ENCODE results near the gene SIGLEC5. TPM values are rescaled to one million over a fixed set of nuclear protein-coding genes. Genes with fewer than 3 reads are reported as not detected.

Gene SIGLEC5
- total and polyA plus RNA-seq, 8 donors, result 0.58 to 1.8 (median 1.2) TPM; not detected in 5

DNA sequence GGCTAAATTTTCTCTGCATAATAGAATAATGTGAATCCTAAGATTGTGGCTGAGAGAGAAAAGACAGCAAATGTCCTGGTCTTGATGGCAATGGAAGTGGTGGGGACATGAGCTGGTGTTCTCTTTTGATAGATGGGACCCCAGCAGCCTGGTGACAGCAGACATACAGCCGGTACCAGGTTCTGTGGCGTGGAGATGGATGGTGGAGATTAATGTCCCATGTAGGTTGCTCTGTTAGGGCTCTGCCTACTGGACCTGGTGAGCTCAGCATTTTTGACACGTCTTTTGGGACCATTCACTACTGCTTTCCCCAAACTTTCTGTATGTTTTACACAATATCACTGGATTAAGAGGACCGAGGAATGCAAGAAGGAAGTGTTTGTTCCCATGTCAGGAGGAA lies 24.6 kb upstream of the SIGLEC5 start:
- intact Hi-C loops (cut with DNase I; ENCODE audit: low total_unique reads), result loop anchor here (5.0 kb wide), 1 partner anchor 182 kb away; no protein-coding TSS in a partner anchor
- Histone ChIP-seq H3K27ac (no peak overlapping the region), H3K36me3 (no peaks in the 10 kb centered on the region), H3K4me3 (no peak overlapping the region), H3K4me1 (peaks cover 0 to 8% (median 6%) of the 10 kb centered on the region in 4 donors), H3K9me3 (no peaks in the 10 kb centered on the region), H3K27me3 (peaks cover 0 to 20% (median 0%) of the 10 kb centered on the region in 3 donors)
- TF ChIP-seq EP300 (IDR thresholded peaks at IDR 0.05) (no peak), POLR2A (IDR thresholded peaks at IDR 0.05) (no peak), POLR2AphosphoS5 (IDR thresholded peaks at IDR 0.05) (no peak)
- TF ChIP-seq, protein P1, sequence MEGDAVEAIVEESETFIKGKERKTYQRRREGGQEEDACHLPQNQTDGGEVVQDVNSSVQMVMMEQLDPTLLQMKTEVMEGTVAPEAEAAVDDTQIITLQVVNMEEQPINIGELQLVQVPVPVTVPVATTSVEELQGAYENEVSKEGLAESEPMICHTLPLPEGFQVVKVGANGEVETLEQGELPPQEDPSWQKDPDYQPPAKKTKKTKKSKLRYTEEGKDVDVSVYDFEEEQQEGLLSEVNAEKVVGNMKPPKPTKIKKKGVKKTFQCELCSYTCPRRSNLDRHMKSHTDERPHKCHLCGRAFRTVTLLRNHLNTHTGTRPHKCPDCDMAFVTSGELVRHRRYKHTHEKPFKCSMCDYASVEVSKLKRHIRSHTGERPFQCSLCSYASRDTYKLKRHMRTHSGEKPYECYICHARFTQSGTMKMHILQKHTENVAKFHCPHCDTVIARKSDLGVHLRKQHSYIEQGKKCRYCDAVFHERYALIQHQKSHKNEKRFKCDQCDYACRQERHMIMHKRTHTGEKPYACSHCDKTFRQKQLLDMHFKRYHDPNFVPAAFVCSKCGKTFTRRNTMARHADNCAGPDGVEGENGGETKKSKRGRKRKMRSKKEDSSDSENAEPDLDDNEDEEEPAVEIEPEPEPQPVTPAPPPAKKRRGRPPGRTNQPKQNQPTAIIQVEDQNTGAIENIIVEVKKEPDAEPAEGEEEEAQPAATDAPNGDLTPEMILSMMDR (IDR thresholded peaks at IDR 0.05), result no peak
- 53 to 74% (median 61%) methylated on average over 4 of the region's 4 CpGs for WGBS, 5 donors
- DNase-seq, result no peak

DNA sequence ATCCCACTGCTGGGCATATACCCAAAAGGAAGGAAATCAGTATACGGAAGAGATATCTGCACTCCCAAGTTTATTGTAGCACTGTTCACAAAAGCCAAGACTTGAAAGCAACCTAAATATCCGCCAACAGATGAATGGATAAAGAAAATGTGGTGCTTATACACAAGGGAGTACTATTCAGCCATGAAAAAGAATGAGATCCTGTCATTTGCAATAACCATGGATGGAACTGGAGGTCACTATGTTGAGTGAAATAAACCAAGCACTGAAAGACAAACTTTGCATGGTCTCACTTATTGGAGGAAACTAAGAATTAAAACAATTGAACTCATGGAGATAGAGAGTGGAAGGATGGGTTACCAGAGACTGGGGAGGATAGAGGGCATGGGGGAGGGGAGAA lies 23.0 kb upstream of the SIGLEC5 start:
- intact Hi-C loops (cut with DNase I; ENCODE audit: low total_unique reads), result no loop called here
- Histone ChIP-seq H3K4me1 (peaks cover 0 to 8% (median 6%) of the 10 kb centered on the region in 4 donors), H3K9me3 (no peaks in the 10 kb centered on the region), H3K27me3 (peaks cover 0 to 29% (median 0%) of the 10 kb centered on the region in 3 donors), H3K36me3 (no peaks in the 10 kb centered on the region), H3K4me3 (no peak overlapping the region), H3K27ac (no peak overlapping the region)
- WGBS, 5 donors, result 20 to 72% (median 61%) methylated on average over 2 of the region's 2 CpGs
- TF ChIP-seq EP300 (IDR thresholded peaks at IDR 0.05) (no peak), POLR2A (IDR thresholded peaks at IDR 0.05) (no peak), POLR2AphosphoS5 (IDR thresholded peaks at IDR 0.05) (no peak)
- TF ChIP-seq, protein P1 (IDR thresholded peaks at IDR 0.05), result no peak
- no peak for DNase-seq

GRCh38 chr19:51652266-51652665 lies 22.1 kb upstream of the SIGLEC5 start:
- intact Hi-C loops (cut with DNase I; ENCODE audit: low total_unique reads), result no loop called here
- TF ChIP-seq EP300 (IDR thresholded peaks at IDR 0.05) (no peak), POLR2A (IDR thresholded peaks at IDR 0.05) (no peak), POLR2AphosphoS5 (IDR thresholded peaks at IDR 0.05) (no peak)
- TF ChIP-seq, protein P1 (IDR thresholded peaks at IDR 0.05), result no peak
- Histone ChIP-seq H3K27ac (peak overlapping the region in 1 of 5 donors; percentile 33), H3K9me3 (no peaks in the 10 kb centered on the region), H3K27me3 (peaks cover 0 to 33% (median 0%) of the 10 kb centered on the region in 3 donors), H3K4me1 (peaks cover 0 to 7% (median 6%) of the 10 kb centered on the region in 4 donors), H3K4me3 (no peak overlapping the region), H3K36me3 (no peaks in the 10 kb centered on the region)
- WGBS, 5 donors, result 49 to 69% (median 62%) methylated on average over 4 of the region's 4 CpGs
- DNase-seq, result no peak

DNA sequence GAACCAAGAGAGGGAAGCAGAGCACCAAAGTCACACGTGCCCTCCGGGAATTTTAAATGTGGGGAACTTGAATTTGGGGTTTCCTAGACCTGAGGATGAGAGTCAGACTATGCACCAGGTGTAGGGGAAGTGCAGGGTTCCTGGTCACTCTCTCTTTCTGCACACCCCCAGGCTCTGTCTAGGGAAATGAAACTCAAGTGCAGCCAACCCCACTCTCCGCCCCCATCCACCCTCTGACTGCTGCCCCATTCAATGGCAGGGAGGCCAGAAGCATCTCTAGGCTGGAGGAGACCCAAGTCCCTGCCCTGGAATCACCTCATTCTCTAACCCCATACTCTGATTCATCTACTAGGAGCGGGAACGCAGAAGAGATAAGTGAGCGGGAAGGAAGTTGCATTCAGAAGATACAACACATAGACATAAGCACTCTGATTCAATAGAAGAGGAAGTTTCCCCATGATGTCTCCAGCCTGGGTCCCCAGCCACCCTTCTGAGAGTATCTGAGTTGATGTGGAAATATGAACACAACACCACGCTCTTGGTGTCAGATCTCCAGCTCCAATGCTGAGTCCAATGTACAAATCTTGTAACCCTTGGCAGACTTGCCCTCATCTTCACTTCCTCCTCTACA lies 21.1 kb upstream of the SIGLEC5 start:
- no peak for DNase-seq
- Histone ChIP-seq H3K27me3 (peaks cover 0 to 39% (median 0%) of the 10 kb centered on the region in 3 donors), H3K4me3 (no peak overlapping the region), H3K27ac (peak overlapping the region in 1 of 5 donors; percentile 37), H3K9me3 (no peaks in the 10 kb centered on the region), H3K36me3 (no peaks in the 10 kb centered on the region), H3K4me1 (no peaks in the 10 kb centered on the region)
- intact Hi-C loops (cut with DNase I; ENCODE audit: low total_unique reads), result no loop called here
- 62 to 82% (median 74%) methylated on average over 7 of the region's 7 CpGs for WGBS, 5 donors
- TF ChIP-seq POLR2A (IDR thresholded peaks at IDR 0.05), result no peak
- TF ChIP-seq, protein P1 (IDR thresholded peaks at IDR 0.05), result no peak
- TF ChIP-seq POLR2AphosphoS5 (IDR thresholded peaks at IDR 0.05), result no peak
- no peak for TF ChIP-seq EP300 (IDR thresholded peaks at IDR 0.05)
